ENCODE data around the gene ANKIB1. TPM values are rescaled to one million over a fixed set of nuclear protein-coding genes. Genes with fewer than 3 reads are reported as not detected.

Gene ANKIB1
- total and polyA plus RNA-seq, 7 donors: 4.9 to 31.9 (median 23.3) TPM

GRCh38 chr7:92319243-92319642, 73.5 kb downstream of the ANKIB1 start:
- ATAC-seq (no peak), DNase-seq (no peak)
- no peaks in the 10 kb centered on the region for H3K27me3 ChIP-seq (ENCODE audit: insufficient read depth in 3 of 3, low read length in 2 of 3)
- no peak for TF ChIP-seq CTCF (IDR thresholded peaks at IDR 0.05)
- peaks cover 0 to 24% of the 10 kb centered on the region in 2 donors for H3K36me3 ChIP-seq (ENCODE audit: insufficient read depth in 1 of 2, low read depth in 1 of 2)
- no peak overlapping the region for H3K4me3 ChIP-seq
- H3K27ac ChIP-seq: no peak overlapping the region
- H3K4me1 ChIP-seq: no peaks in the 10 kb centered on the region
- intact Hi-C loops (cut with DNase I): loop anchor here in 1 of 2 donors (10.0 kb wide), 1 partner anchor 64 kb away; no protein-coding TSS in a partner anchor
- WGBS, 3 donors: 65 to 76% (median 73%) methylated on average over 3 of the region's 3 CpGs
- no peaks in the 10 kb centered on the region for H3K9me3 ChIP-seq

- H3K27me3 ChIP-seq (ENCODE audit: insufficient read depth in 3 of 3, low read length in 2 of 3): no peaks in the 10 kb centered on the region
- H3K4me3 ChIP-seq: no peak overlapping the region
- no peak for TF ChIP-seq CTCF (IDR thresholded peaks at IDR 0.05)
- H3K36me3 ChIP-seq (ENCODE audit: insufficient read depth in 1 of 2, low read depth in 1 of 2): peaks cover 0 to 26% of the 10 kb centered on the region in 2 donors
- 36 to 63% (median 45%) methylated on average over 1 of the region's 1 CpG for WGBS, 3 donors
- no peaks in the 10 kb centered on the region for H3K9me3 ChIP-seq
- no peak for ATAC-seq
- intact Hi-C loops (cut with DNase I): no loop called here
- no peak overlapping the region for H3K27ac ChIP-seq
- no peaks in the 10 kb centered on the region for H3K4me1 ChIP-seq
- DNase-seq: no peak
These were observed 79.4 kb downstream of the ANKIB1 start for GRCh38 chr7:92325173-92325572.

- H3K9me3 ChIP-seq: no peaks in the 10 kb centered on the region
- no peak overlapping the region for H3K4me3 ChIP-seq
- intact Hi-C loops (cut with DNase I): no loop called here
- no peak overlapping the region for H3K27ac ChIP-seq
- no peaks in the 10 kb centered on the region for H3K27me3 ChIP-seq (ENCODE audit: insufficient read depth in 3 of 3, low read length in 2 of 3)
- TF ChIP-seq CTCF (IDR thresholded peaks at IDR 0.05): no peak
- H3K4me1 ChIP-seq: no peaks in the 10 kb centered on the region
- H3K36me3 ChIP-seq (ENCODE audit: insufficient read depth in 1 of 2, low read depth in 1 of 2): peaks cover 0 to 19% of the 10 kb centered on the region in 2 donors
- DNase-seq (no peak), ATAC-seq (no peak)
- WGBS, 3 donors: 86 to 93% (median 91%) methylated on average over 2 of the region's 2 CpGs
These were observed 80.1 kb downstream of the ANKIB1 start for GRCh38 chr7:92325858-92326257.

- peaks cover 0 to 17% of the 10 kb centered on the region in 2 donors for H3K36me3 ChIP-seq (ENCODE audit: insufficient read depth in 1 of 2, low read depth in 1 of 2)
- no peaks in the 10 kb centered on the region for H3K4me1 ChIP-seq
- TF ChIP-seq CTCF (IDR thresholded peaks at IDR 0.05): no peak
- ATAC-seq (no peak), DNase-seq (no peak)
- no peak overlapping the region for H3K4me3 ChIP-seq
- no peaks in the 10 kb centered on the region for H3K27me3 ChIP-seq (ENCODE audit: insufficient read depth in 3 of 3, low read length in 2 of 3)
- intact Hi-C loops (cut with DNase I): no loop called here
- 91 to 95% (median 92%) methylated on average over 4 of the region's 4 CpGs for whole genome bisulfite sequencing, 3 donors
- no peak overlapping the region for H3K27ac ChIP-seq
- no peaks in the 10 kb centered on the region for H3K9me3 ChIP-seq
These were observed 85.2 kb downstream of the ANKIB1 start for GRCh38 chr7:92330835-92331438.

- no peak for TF ChIP-seq CTCF (IDR thresholded peaks at IDR 0.05)
- H3K4me1 ChIP-seq: no peaks in the 10 kb centered on the region
- intact Hi-C loops (cut with DNase I): no loop called here
- H3K27me3 ChIP-seq (ENCODE audit: insufficient read depth in 3 of 3, low read length in 2 of 3): no peaks in the 10 kb centered on the region
- no peak for DNase-seq
- ATAC-seq: no peak
- WGBS, 3 donors: 94 to 97% (median 96%) methylated on average over 4 of the region's 4 CpGs
- peaks cover 0 to 17% of the 10 kb centered on the region in 2 donors for H3K36me3 ChIP-seq (ENCODE audit: insufficient read depth in 1 of 2, low read depth in 1 of 2)
- H3K9me3 ChIP-seq: no peaks in the 10 kb centered on the region
- H3K4me3 ChIP-seq: no peak overlapping the region
- H3K27ac ChIP-seq: no peak overlapping the region
These were observed 85.7 kb downstream of the ANKIB1 start for GRCh38 chr7:92331508-92331907.
